Mesothelial cell of epicardium (in vitro differentiated cells): ENCODE measurements around the gene ZFR2. TPM values are rescaled to one million over a fixed set of nuclear protein-coding genes. Genes with fewer than 3 reads are reported as not detected.
"Not testable (repeated sequence)": the region's sequence is repeated elsewhere in the genome, so short reads cannot be mapped to it uniquely, and the experiment has no call there.

Experiments used
- DNase-seq, 2 experiments: peaks; one replicate each; pipeline ENCODE4 v3.0.0; 2021; ENCODE audit warnings: low spot score in 2 of 2; ENCODE audit not compliant: unreplicated experiment in 2 of 2
- H3K27ac Mint-ChIP-seq: 2 replicates; pipeline ENCODE4 v1.8.0; 2021; ENCODE audit warnings: mixed read lengths
- H3K27me3 Mint-ChIP-seq: 2 replicates; pipeline ENCODE4 v1.8.0; 2021; ENCODE audit warnings: low read depth, mixed read lengths
- H3K36me3 Mint-ChIP-seq: 2 replicates; pipeline ENCODE4 v1.8.0; 2021; ENCODE audit warnings: mixed read lengths
- H3K4me1 Mint-ChIP-seq: 2 replicates; pipeline ENCODE4 v1.8.0; 2021; ENCODE audit warnings: mixed read lengths
- H3K4me3 Mint-ChIP-seq: 2 replicates; pipeline ENCODE4 v1.8.0; 2021; ENCODE audit warnings: mild to moderate bottlenecking, moderate library complexity, mixed read lengths
- H3K9me3 Mint-ChIP-seq: 2 replicates; pipeline ENCODE4 v1.8.0; 2021; ENCODE audit warnings: mixed read lengths
- CTCF ChIP-seq: fragments of 200-600 bp; sonication (generic); IDR thresholded peaks from one replicate; pipeline ENCODE4 v1.5.0; 2021; ENCODE audit warnings: antibody characterized with exemption; ENCODE audit not compliant: unreplicated experiment
- total RNA-seq: library from RNA; stranded (reverse); gene quantifications from 3 replicates; pipeline ENCODE4 v1.2.1, GENCODE V29; 2021

ZFR2 gene
- total RNA-seq, 1 donor from 2014 or later: 3.6 TPM

GRCh38 chr19:3881272-3882040 lies 12.6 kb upstream of the ZFR2 start:
- Mint-ChIP-seq H3K36me3 (no peaks in the 10 kb centered on the region), H3K9me3 (no peaks in the 10 kb centered on the region), H3K27me3 (peaks cover 60% of the 10 kb centered on the region), H3K4me3 (no peak overlapping the region), H3K4me1 (peaks cover 7% of the 10 kb centered on the region), H3K27ac (no peak overlapping the region)
- no peak for TF ChIP-seq CTCF
- DNase-seq: no peak

GRCh38 chr19:3880471-3881271 lies 11.8 kb upstream of the ZFR2 start, which contains the start of gene ATCAY:
TSS of gene ATCAY (plus strand) at chr19:3880685. CDS start at chr19:3885768, 5,083 bp downstream.
- no peaks in the 10 kb centered on the region for H3K9me3 Mint-ChIP-seq
- H3K4me3 Mint-ChIP-seq: no peak within 1 kb of the TSS
- no peak for DNase-seq
- H3K27ac Mint-ChIP-seq: no peak within 1 kb of the TSS
- TF ChIP-seq CTCF: no peak
- H3K4me1 Mint-ChIP-seq: peaks cover 7% of the 10 kb centered on the region
- H3K36me3 Mint-ChIP-seq: no peaks in the 10 kb centered on the region
- H3K27me3 Mint-ChIP-seq: peaks cover 60% of the 10 kb centered on the region

- TF ChIP-seq CTCF: peak; percentile 33
- Mint-ChIP-seq H3K27ac (no peak overlapping the region), H3K4me3 (no peak overlapping the region), H3K4me1 (peaks cover 7% of the 10 kb centered on the region), H3K27me3 (peaks cover 63% of the 10 kb centered on the region), H3K36me3 (no peaks in the 10 kb centered on the region), H3K9me3 (no peaks in the 10 kb centered on the region)
- DNase-seq: no peak
Observed at GRCh38 chr19:3879656-3880055, 10.8 kb upstream of the ZFR2 start.

GRCh38 chr19:3874695-3875094 lies 5.9 kb upstream of the ZFR2 start:
- not testable (repeated sequence) for H3K4me3 Mint-ChIP-seq, H3K27ac Mint-ChIP-seq, H3K4me1 Mint-ChIP-seq, DNase-seq, H3K9me3 Mint-ChIP-seq, H3K36me3 Mint-ChIP-seq
- peaks cover 61% of the 10 kb centered on the region for H3K27me3 Mint-ChIP-seq

- Mint-ChIP-seq H3K9me3 (no peaks in the 10 kb centered on the region), H3K36me3 (no peaks in the 10 kb centered on the region), H3K4me1 (no peaks in the 10 kb centered on the region), H3K27me3 (peaks cover 58% of the 10 kb centered on the region), H3K4me3 (no peak overlapping the region), H3K27ac (no peak overlapping the region)
- TF ChIP-seq CTCF: no peak
- no peak for DNase-seq
Observed at GRCh38 chr19:3873151-3873550, 4.3 kb upstream of the ZFR2 start.
